ENCODE results near the gene ARIH2.

- TF ChIP-seq, protein P1, sequence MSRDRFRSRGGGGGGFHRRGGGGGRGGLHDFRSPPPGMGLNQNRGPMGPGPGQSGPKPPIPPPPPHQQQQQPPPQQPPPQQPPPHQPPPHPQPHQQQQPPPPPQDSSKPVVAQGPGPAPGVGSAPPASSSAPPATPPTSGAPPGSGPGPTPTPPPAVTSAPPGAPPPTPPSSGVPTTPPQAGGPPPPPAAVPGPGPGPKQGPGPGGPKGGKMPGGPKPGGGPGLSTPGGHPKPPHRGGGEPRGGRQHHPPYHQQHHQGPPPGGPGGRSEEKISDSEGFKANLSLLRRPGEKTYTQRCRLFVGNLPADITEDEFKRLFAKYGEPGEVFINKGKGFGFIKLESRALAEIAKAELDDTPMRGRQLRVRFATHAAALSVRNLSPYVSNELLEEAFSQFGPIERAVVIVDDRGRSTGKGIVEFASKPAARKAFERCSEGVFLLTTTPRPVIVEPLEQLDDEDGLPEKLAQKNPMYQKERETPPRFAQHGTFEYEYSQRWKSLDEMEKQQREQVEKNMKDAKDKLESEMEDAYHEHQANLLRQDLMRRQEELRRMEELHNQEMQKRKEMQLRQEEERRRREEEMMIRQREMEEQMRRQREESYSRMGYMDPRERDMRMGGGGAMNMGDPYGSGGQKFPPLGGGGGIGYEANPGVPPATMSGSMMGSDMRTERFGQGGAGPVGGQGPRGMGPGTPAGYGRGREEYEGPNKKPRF (IDR thresholded peaks at IDR 0.05; ENCODE audit: low read depth, low read length) = no peak
- no peak for TF ChIP-seq NR2F6 (CRISPR knock-in tag; IDR thresholded peaks at IDR 0.05)
- no peak for TF ChIP-seq FOXM1 (IDR thresholded peaks at IDR 0.05; ENCODE audit: low read depth)
- no peak for TF ChIP-seq FOXM1 (CRISPR knock-in tag; IDR thresholded peaks at IDR 0.05; ENCODE audit: low read depth)
- no peak for TF ChIP-seq CBX3 (IDR thresholded peaks at IDR 0.05; ENCODE audit: borderline replicate concordance in 1 of 2, low read length in 2 of 2)
- no peak for TF ChIP-seq NRF1 (conservative IDR thresholded peaks at IDR 0.05 in 1 of 2, IDR thresholded peaks at IDR 0.05 in 1 of 2)
- TF ChIP-seq ZNF253 (CRISPR knock-in tag; conservative IDR thresholded peaks at IDR 0.05) = no peak
- TF ChIP-seq, protein P2, sequence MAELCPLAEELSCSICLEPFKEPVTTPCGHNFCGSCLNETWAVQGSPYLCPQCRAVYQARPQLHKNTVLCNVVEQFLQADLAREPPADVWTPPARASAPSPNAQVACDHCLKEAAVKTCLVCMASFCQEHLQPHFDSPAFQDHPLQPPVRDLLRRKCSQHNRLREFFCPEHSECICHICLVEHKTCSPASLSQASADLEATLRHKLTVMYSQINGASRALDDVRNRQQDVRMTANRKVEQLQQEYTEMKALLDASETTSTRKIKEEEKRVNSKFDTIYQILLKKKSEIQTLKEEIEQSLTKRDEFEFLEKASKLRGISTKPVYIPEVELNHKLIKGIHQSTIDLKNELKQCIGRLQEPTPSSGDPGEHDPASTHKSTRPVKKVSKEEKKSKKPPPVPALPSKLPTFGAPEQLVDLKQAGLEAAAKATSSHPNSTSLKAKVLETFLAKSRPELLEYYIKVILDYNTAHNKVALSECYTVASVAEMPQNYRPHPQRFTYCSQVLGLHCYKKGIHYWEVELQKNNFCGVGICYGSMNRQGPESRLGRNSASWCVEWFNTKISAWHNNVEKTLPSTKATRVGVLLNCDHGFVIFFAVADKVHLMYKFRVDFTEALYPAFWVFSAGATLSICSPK (IDR thresholded peaks at IDR 0.05; ENCODE audit: borderline replicate concordance) = no peak
- TF ChIP-seq MTA3 (IDR thresholded peaks at IDR 0.05; ENCODE audit: borderline replicate concordance) = no peak
- TF ChIP-seq ZNF77 (CRISPR knock-in tag; IDR thresholded peaks at IDR 0.05) = no peak
- no peak for TF ChIP-seq HEY1 (CRISPR knock-in tag; IDR thresholded peaks at IDR 0.05; ENCODE audit: borderline replicate concordance)
- TF ChIP-seq, protein P3, sequence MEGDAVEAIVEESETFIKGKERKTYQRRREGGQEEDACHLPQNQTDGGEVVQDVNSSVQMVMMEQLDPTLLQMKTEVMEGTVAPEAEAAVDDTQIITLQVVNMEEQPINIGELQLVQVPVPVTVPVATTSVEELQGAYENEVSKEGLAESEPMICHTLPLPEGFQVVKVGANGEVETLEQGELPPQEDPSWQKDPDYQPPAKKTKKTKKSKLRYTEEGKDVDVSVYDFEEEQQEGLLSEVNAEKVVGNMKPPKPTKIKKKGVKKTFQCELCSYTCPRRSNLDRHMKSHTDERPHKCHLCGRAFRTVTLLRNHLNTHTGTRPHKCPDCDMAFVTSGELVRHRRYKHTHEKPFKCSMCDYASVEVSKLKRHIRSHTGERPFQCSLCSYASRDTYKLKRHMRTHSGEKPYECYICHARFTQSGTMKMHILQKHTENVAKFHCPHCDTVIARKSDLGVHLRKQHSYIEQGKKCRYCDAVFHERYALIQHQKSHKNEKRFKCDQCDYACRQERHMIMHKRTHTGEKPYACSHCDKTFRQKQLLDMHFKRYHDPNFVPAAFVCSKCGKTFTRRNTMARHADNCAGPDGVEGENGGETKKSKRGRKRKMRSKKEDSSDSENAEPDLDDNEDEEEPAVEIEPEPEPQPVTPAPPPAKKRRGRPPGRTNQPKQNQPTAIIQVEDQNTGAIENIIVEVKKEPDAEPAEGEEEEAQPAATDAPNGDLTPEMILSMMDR (IDR thresholded peaks at IDR 0.05 in 2 of 3, conservative IDR thresholded peaks at IDR 0.05 in 1 of 3; ENCODE audit: insufficient read depth in 2 of 3, low read depth in 1 of 3, low read length in 3 of 3) = no peak
Measured at GRCh38 chr3:49017229-49017970, 98.8 kb downstream of the ARIH2 start.
